Caco-2 (cell line): ENCODE results near the gene MACROD2. TPM values are rescaled to one million over a fixed set of nuclear protein-coding genes. Genes with fewer than 3 reads are reported as not detected.

Experiments
- BruUV-seq: library from RNA; stranded (reverse); fragments of 400-500 nt; replicated peaks from 2 replicates; lab custom pipeline; 2021; lab: Mats Ljungman, UMichigan
- CTCF ChIA-PET: fragments of 300-600 bp; sonication (Branson Sonifier 250); formaldehyde crosslinking; loops from one replicate; lab custom pipeline; 2022; ENCODE audit warnings: antibody characterized with exemption; lab: Charles Lee
- POLR2A ChIA-PET: fragments of 300-600 bp; sonication (Branson Sonifier 250); formaldehyde crosslinking; loops from one replicate; lab custom pipeline; 2022; ENCODE audit warnings: antibody characterized with exemption; lab: Charles Lee
- DNase-seq, 2 experiments: peaks; one replicate each; pipeline versions ENCODE4 v3.0.0 to v3.0.0-alpha.2; 2020 to 2022
- H3K27me3 ChIP-seq: replicated peaks from 2 replicates; pipeline ENCODE4 v1.6.0; 2011; ENCODE audit warnings: low read length; ENCODE audit not compliant: control insufficient read depth, insufficient read depth
- H3K36me3 ChIP-seq: 2 replicates; pipeline ENCODE4 v1.5.1; 2011; ENCODE audit warnings: low read length; ENCODE audit not compliant: control insufficient read depth, insufficient read depth
- H3K4me1 ChIP-seq: fragments of 250-450 bp; sonication (Bioruptor Pico); 2 replicates; pipeline ENCODE4 v1.5.1; 2020; ENCODE audit warnings: mild to moderate bottlenecking
- H3K4me3 ChIP-seq: 2 replicates; pipeline ENCODE4 v1.5.1; 2011; ENCODE audit warnings: low read depth, mild to moderate bottlenecking, control low read depth, low read length
- H3K9me3 ChIP-seq: fragments of 250-450 bp; sonication (Bioruptor Pico); 2 replicates; pipeline ENCODE4 v1.5.1; 2020; ENCODE audit warnings: mild to moderate bottlenecking, moderate library complexity
- H3K27ac Mint-ChIP-seq: one replicate; pipeline ENCODE4 v1.8.0; 2022; ENCODE audit warnings: mixed read lengths; ENCODE audit not compliant: unreplicated experiment
- H3K27me3 Mint-ChIP-seq: one replicate; pipeline ENCODE4 v1.8.0; 2022; ENCODE audit warnings: mixed read lengths; ENCODE audit not compliant: insufficient read depth, unreplicated experiment
- H3K36me3 Mint-ChIP-seq: one replicate; pipeline ENCODE4 v1.8.0; 2022; ENCODE audit warnings: mild to moderate bottlenecking, mixed read lengths; ENCODE audit not compliant: insufficient read depth, unreplicated experiment
- H3K4me1 Mint-ChIP-seq: one replicate; pipeline ENCODE4 v1.8.0; 2022; ENCODE audit warnings: low read depth, mixed read lengths; ENCODE audit not compliant: unreplicated experiment
- H3K4me3 Mint-ChIP-seq: one replicate; pipeline ENCODE4 v1.8.0; 2022; ENCODE audit warnings: mild to moderate bottlenecking, moderate library complexity, mixed read lengths; ENCODE audit not compliant: unreplicated experiment
- H3K9me3 Mint-ChIP-seq: one replicate; pipeline ENCODE4 v1.8.0; 2022; ENCODE audit warnings: mixed read lengths; ENCODE audit not compliant: unreplicated experiment
- CTCF ChIP-seq, 2 experiments: fragments of 200-600 bp in 1 of 2; IDR thresholded peaks; 1 replicate in 1 of 2; 2 replicates in 1 of 2; pipeline versions ENCODE4 v1.5.1 to v1.8.0; 2011 to 2022; ENCODE audit warnings: antibody characterized with exemption in 1 of 2, control low read depth in 1 of 2, inconsistent platforms in 1 of 2, low read depth in 1 of 2, low read length in 1 of 2, mild to moderate bottlenecking in 1 of 2, moderate library complexity in 1 of 2; ENCODE audit not compliant: insufficient read depth in 1 of 2, severe bottlenecking in 1 of 2, unreplicated experiment in 1 of 2
- intact Hi-C: fragments of 100-400 bp; cut with micrococcal nuclease; formaldehyde crosslinking; loops from one replicate; pipeline ENCODE4 v1.10.0; 2022; ENCODE audit not compliant: unreplicated experiment
- total RNA-seq: library from RNA; stranded (reverse); gene quantifications from 2 replicates; pipeline ENCODE4 v1.2.3, GENCODE V29; 2022

Gene MACROD2
- total RNA-seq, 1 experiment from 2014 or later, result 6.4 TPM

- no peak for DNase-seq
- intact Hi-C loops, result no loop called here
- no peak for TF ChIP-seq CTCF (IDR thresholded peaks at IDR 0.05; ENCODE audit: insufficient read depth in 1 of 2, low read depth in 1 of 2, low read length in 1 of 2, severe bottlenecking in 1 of 2, unreplicated experiment in 1 of 2)
- Mint-ChIP-seq H3K36me3 (no peaks in the 10 kb centered on the region), H3K4me3 (no peak overlapping the region), H3K27me3 (no peaks in the 10 kb centered on the region), H3K4me1 (peaks cover 21% of the 10 kb centered on the region), H3K27ac (no peak overlapping the region), H3K9me3 (no peaks in the 10 kb centered on the region)
- Histone ChIP-seq H3K4me3 (no peak overlapping the region), H3K27me3 (no peaks in the 10 kb centered on the region), H3K36me3 (no peaks in the 10 kb centered on the region), H3K9me3 (no peaks in the 10 kb centered on the region), H3K4me1 (peaks cover 25% of the 10 kb centered on the region; the same call in 1 of the 2 replicates)
- POLR2A ChIA-PET, result no interaction called here
- CTCF ChIA-PET, result no interaction called here
- BruUV-seq, result no TSS peak
Observed at GRCh38 chr20:15058841-15059240, 1063.5 kb downstream of the MACROD2 start.

DNA sequence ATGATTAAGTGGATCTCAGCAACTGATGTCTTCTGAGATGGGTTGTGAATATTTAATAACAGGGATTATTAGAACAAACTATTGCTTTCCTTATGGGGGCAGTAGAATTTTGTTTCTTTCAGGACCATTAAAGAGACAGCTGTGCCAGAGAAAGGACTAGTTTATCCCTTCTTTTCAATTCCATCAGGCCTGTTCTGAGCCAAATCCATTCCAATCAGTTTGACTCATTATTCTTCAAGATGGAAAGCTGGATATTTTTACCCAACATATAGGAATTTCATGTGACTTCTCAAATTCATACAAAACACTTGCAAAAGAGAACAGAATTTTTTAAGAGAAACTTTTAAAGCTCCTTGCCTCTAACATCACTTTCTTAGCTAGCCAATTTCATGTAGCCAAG is 1064.1 kb downstream of the MACROD2 start:
- BruUV-seq, result no TSS peak
- H3K9me3 Mint-ChIP-seq, result no peaks in the 10 kb centered on the region
- H3K27me3 ChIP-seq, result no peaks in the 10 kb centered on the region
- intact Hi-C loops, result no loop called here
- H3K4me3 ChIP-seq, result no peak overlapping the region
- no peak for DNase-seq
- H3K4me1 ChIP-seq, result peaks cover 25% of the 10 kb centered on the region; the same call in 1 of the 2 replicates
- peaks cover 21% of the 10 kb centered on the region for H3K4me1 Mint-ChIP-seq
- no peaks in the 10 kb centered on the region for H3K36me3 ChIP-seq
- H3K27me3 Mint-ChIP-seq, result no peaks in the 10 kb centered on the region
- no peak for TF ChIP-seq CTCF (IDR thresholded peaks at IDR 0.05; ENCODE audit: insufficient read depth in 1 of 2, low read depth in 1 of 2, low read length in 1 of 2, severe bottlenecking in 1 of 2, unreplicated experiment in 1 of 2)
- H3K9me3 ChIP-seq, result no peaks in the 10 kb centered on the region
- no peak overlapping the region for H3K4me3 Mint-ChIP-seq
- H3K27ac Mint-ChIP-seq, result no peak overlapping the region
- POLR2A ChIA-PET, result no interaction called here
- no peaks in the 10 kb centered on the region for H3K36me3 Mint-ChIP-seq
- CTCF ChIA-PET, result no interaction called here

GRCh38 chr20:15060265-15061060 is 1065.1 kb downstream of the MACROD2 start:
- CTCF ChIA-PET, result no interaction called here
- POLR2A ChIA-PET, result no interaction called here
- DNase-seq, result peak in 1 of 2 experiments; percentile 21
- Mint-ChIP-seq H3K9me3 (no peaks in the 10 kb centered on the region), H3K4me3 (no peak overlapping the region), H3K36me3 (no peaks in the 10 kb centered on the region), H3K4me1 (peaks cover 21% of the 10 kb centered on the region), H3K27ac (no peak overlapping the region), H3K27me3 (no peaks in the 10 kb centered on the region)
- Histone ChIP-seq H3K4me3 (no peak overlapping the region), H3K4me1 (peaks cover 25% of the 10 kb centered on the region; the same call in 1 of the 2 replicates), H3K9me3 (no peaks in the 10 kb centered on the region), H3K36me3 (no peaks in the 10 kb centered on the region), H3K27me3 (no peaks in the 10 kb centered on the region)
- no TSS peak for BruUV-seq
- TF ChIP-seq CTCF (IDR thresholded peaks at IDR 0.05; ENCODE audit: insufficient read depth in 1 of 2, low read depth in 1 of 2, low read length in 1 of 2, severe bottlenecking in 1 of 2, unreplicated experiment in 1 of 2), result no peak
- intact Hi-C loops, result loop anchor here (5.0 to 10.0 kb wide), 2 partner anchors 73 to 174 kb away; no protein-coding TSS in a partner anchor
